ENCODE data around the gene RUNX1.

The RUNX1 gene

GRCh38 chr21:34797201-34797525 is 251.9 kb downstream of the RUNX1 start:
- TF ChIP-seq CTCF (conservative IDR thresholded peaks at IDR 0.05) = no peak
- TF ChIP-seq ZFX (IDR thresholded peaks at IDR 0.05) = no peak
- no peak overlapping the region for H3K27ac ChIP-seq

- no peak overlapping the region for H3K27ac ChIP-seq
- TF ChIP-seq ZFX (IDR thresholded peaks at IDR 0.05) (no peak), CTCF (conservative IDR thresholded peaks at IDR 0.05) (no peak)
These were observed 252.4 kb downstream of the RUNX1 start for GRCh38 chr21:34796518-34797200.

- H3K27ac ChIP-seq = peak overlapping the region; percentile 16; the same call in 1 of the 2 replicates
- TF ChIP-seq CTCF (conservative IDR thresholded peaks at IDR 0.05) (no peak), ZFX (IDR thresholded peaks at IDR 0.05) (no peak)
These were observed 253.4 kb downstream of the RUNX1 start for GRCh38 chr21:34795548-34796180.

- TF ChIP-seq ZFX (IDR thresholded peaks at IDR 0.05) = no peak
- TF ChIP-seq CTCF (conservative IDR thresholded peaks at IDR 0.05) = peak; percentile 21
- peak overlapping the region; percentile 16; the same call in 1 of the 2 replicates for H3K27ac ChIP-seq
These were observed 253.9 kb downstream of the RUNX1 start for GRCh38 chr21:34795175-34795547.

GRCh38 chr21:34794686-34795085 is 254.4 kb downstream of the RUNX1 start:
- no peak overlapping the region for H3K27ac ChIP-seq
- no peak for TF ChIP-seq CTCF (conservative IDR thresholded peaks at IDR 0.05)
- TF ChIP-seq ZFX (IDR thresholded peaks at IDR 0.05) = no peak

- no peak for TF ChIP-seq CTCF (conservative IDR thresholded peaks at IDR 0.05)
- TF ChIP-seq ZFX (IDR thresholded peaks at IDR 0.05) = no peak
These were observed 255.6 kb downstream of the RUNX1 start for GRCh38 chr21:34793471-34793870.

GRCh38 chr21:34792504-34793089 is 256.5 kb downstream of the RUNX1 start:
- TF ChIP-seq CTCF (conservative IDR thresholded peaks at IDR 0.05) (no peak), ZFX (IDR thresholded peaks at IDR 0.05) (no peak)

More at GRCh38 chr21:34793471-34793870, 255.6 kb downstream of the RUNX1 start:
- no peak overlapping the region for H3K27ac ChIP-seq

More at GRCh38 chr21:34792504-34793089, 256.5 kb downstream of the RUNX1 start:
- no peak overlapping the region for H3K27ac ChIP-seq

All from C4-2B (cell line).